Liver (tissue), 9 donors: ENCODE data around the gene ERBB4. TPM values are rescaled to one million over a fixed set of nuclear protein-coding genes. Genes with fewer than 3 reads are reported as not detected.

Experiments used
- DNase-seq: peaks from one replicate; pipeline ENCODE4 v3.0.0-alpha.2; 2017; ENCODE audit warnings: low spot score
- H3K27ac ChIP-seq, 2 donors: one replicate each; pipeline ENCODE4 v1.7.0; 2013; ENCODE audit warnings: inconsistent platforms in 2 of 2, low read length in 2 of 2, control low read depth in 1 of 2, low read depth in 1 of 2, mild to moderate bottlenecking in 1 of 2
- H3K27me3 ChIP-seq, 4 donors: one replicate each; pipeline versions ENCODE4 v1.6.1 to v1.7.0; 2013; ENCODE audit warnings: low read length in 3 of 4, inconsistent platforms in 1 of 4, mild to moderate bottlenecking in 1 of 4, moderate library complexity in 1 of 4; ENCODE audit not compliant: control insufficient read depth in 4 of 4, insufficient read depth in 4 of 4
- H3K36me3 ChIP-seq, 4 donors: one replicate each; pipeline versions ENCODE4 v1.6.1 to v1.7.0; 2013; ENCODE audit warnings: low read length in 3 of 4, mild to moderate bottlenecking in 3 of 4, low read depth in 1 of 4, moderate library complexity in 1 of 4; ENCODE audit not compliant: control insufficient read depth in 4 of 4, insufficient read depth in 3 of 4
- H3K4me1 ChIP-seq, 4 donors: one replicate each; pipeline versions ENCODE4 v1.6.1 to v1.7.0; 2013; ENCODE audit warnings: low read length in 3 of 4, mild to moderate bottlenecking in 3 of 4, moderate library complexity in 1 of 4; ENCODE audit not compliant: control insufficient read depth in 4 of 4, insufficient read depth in 4 of 4
- H3K4me3 ChIP-seq, 3 donors: one replicate each; pipeline versions ENCODE4 v1.6.1 to v1.7.0; 2013; ENCODE audit warnings: low read length in 3 of 3, control low read depth in 1 of 3, low read depth in 1 of 3, mild to moderate bottlenecking in 1 of 3
- H3K9ac ChIP-seq, 2 donors: one replicate each; pipeline ENCODE4 v1.7.0; 2013; ENCODE audit warnings: low read length in 2 of 2, mild to moderate bottlenecking in 2 of 2, moderate library complexity in 2 of 2, control low read depth in 1 of 2, low read depth in 1 of 2
- H3K9me3 ChIP-seq, 4 donors: one replicate each; pipeline versions ENCODE4 v1.6.1 to v1.7.0; 2013; ENCODE audit warnings: low read length in 3 of 4; ENCODE audit not compliant: control insufficient read depth in 4 of 4
- CTCF ChIP-seq: fragments of 150-350 bp; IDR thresholded peaks from 2 replicates; pipeline ENCODE4 v1.5.1; 2017; ENCODE audit warnings: improper control_type of control experiment, low read depth, low read length; ENCODE audit not compliant: missing input control
- FOXA1 ChIP-seq: IDR thresholded peaks from 2 replicates; pipeline ENCODE4 v1.6.1; 2016; ENCODE audit warnings: antibody characterized with exemption
- FOXA2 ChIP-seq: IDR thresholded peaks from 2 replicates; pipeline ENCODE4 v1.6.1; 2016; ENCODE audit warnings: antibody characterized with exemption
- HNF4A ChIP-seq, 2 donors: conservative IDR thresholded peaks; 2 replicates each; pipeline ENCODE4 v1.6.1; 2016; ENCODE audit warnings: antibody characterized with exemption in 2 of 2, mild to moderate bottlenecking in 2 of 2
- HNF4G ChIP-seq: IDR thresholded peaks from 2 replicates; pipeline ENCODE4 v1.6.1; 2016; ENCODE audit warnings: antibody characterized with exemption
- JUND ChIP-seq, 2 donors: IDR thresholded peaks; 2 replicates each; pipeline ENCODE4 v1.6.1; 2016; ENCODE audit warnings: antibody characterized with exemption in 2 of 2
- NR2F2 ChIP-seq: IDR thresholded peaks from 2 replicates; pipeline ENCODE4 v1.6.1; 2016; ENCODE audit warnings: antibody characterized with exemption
- RAD21 ChIP-seq, 2 donors: IDR thresholded peaks; 2 replicates each; pipeline ENCODE4 v1.6.1; 2016; ENCODE audit warnings: antibody characterized with exemption in 2 of 2, mild to moderate bottlenecking in 2 of 2
- REST ChIP-seq: IDR thresholded peaks from 2 replicates; pipeline ENCODE4 v1.6.1; 2016; ENCODE audit warnings: antibody characterized with exemption, mild to moderate bottlenecking
- RXRA ChIP-seq, 2 donors: IDR thresholded peaks; 2 replicates each; pipeline ENCODE4 v1.6.1; 2017 to 2018; ENCODE audit warnings: antibody characterized with exemption in 2 of 2, mild to moderate bottlenecking in 1 of 2
- SP1 ChIP-seq: IDR thresholded peaks from 2 replicates; pipeline ENCODE4 v1.6.1; 2018; ENCODE audit warnings: antibody characterized with exemption, mild to moderate bottlenecking
- YY1 ChIP-seq: IDR thresholded peaks from 2 replicates; pipeline ENCODE4 v1.6.1; 2016; ENCODE audit warnings: antibody characterized with exemption, mild to moderate bottlenecking
- ZBTB33 ChIP-seq: IDR thresholded peaks from 2 replicates; pipeline ENCODE4 v1.6.1; 2016; ENCODE audit warnings: antibody characterized with exemption
- WGBS: extraction: QIAGEN DNeasy Blood & Tissue Kit; methylation state at CpG from one replicate; pipeline ENCODE4 v1.1.7; 2013; 5-methylcytosine and 5-hydroxymethylcytosine counted together
- polyA plus RNA-seq, 2 donors: library from polyadenylated mRNA; stranded (reverse) in 1 of 2; unstranded in 1 of 2; fragments of 200-250 nt in 1 of 2; fragments of >200 nt in 1 of 2; fragmentation: Nextera tagmentation in 1 of 2; extraction: Ambion mirVana in 1 of 2; gene quantifications; one replicate each; pipeline versions ENCODE4 v1.2.1 to v1.2.3, GENCODE V29; 2013 to 2015
- total RNA-seq, 2 donors: library from RNA; depleted of rRNA; stranded (reverse); fragments of >200 nt; gene quantifications; one replicate each; pipeline ENCODE4 v1.2.3, GENCODE V29; 2014
- TF ChIP-seq, protein P1 (sequence below): IDR thresholded peaks from 2 replicates; pipeline ENCODE4 v1.6.1; 2016; ENCODE audit warnings: antibody characterized with exemption
- TF ChIP-seq, protein P2 (sequence below): IDR thresholded peaks from 2 replicates; pipeline ENCODE4 v1.6.1; 2016; ENCODE audit warnings: antibody characterized with exemption
- donor health status: healthy.
- donor health status: healthy.
- donor health status: healthy.
- donor health status: healthy.
- donor health status: healthy.

The ERBB4 gene
- total and polyA plus RNA-seq, 4 donors, result 0.03 to 0.42 TPM; not detected in 2

DNA sequence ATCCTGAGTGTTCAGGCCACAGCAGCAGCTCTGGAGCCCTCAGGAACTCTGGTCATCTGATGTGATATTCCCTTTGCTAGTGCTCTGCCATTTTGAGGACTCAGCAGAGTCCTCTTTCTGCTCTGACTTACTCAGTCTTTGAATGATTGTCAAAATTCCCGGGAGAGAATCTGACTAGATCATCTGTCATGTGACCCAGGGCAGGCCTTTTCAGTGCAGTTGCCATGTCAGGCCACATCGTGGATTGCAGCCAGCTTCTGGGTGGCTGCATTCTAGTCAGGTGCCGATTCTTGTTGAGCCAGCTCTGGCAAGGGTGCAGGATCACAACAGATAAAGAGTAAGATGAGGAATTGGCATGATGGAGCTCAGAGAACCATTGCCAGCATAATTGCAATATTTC, 1186.6 kb downstream of the ERBB4 start:
- DNase-seq, result no peak
- no peak overlapping the region for H3K27ac ChIP-seq
- H3K9ac ChIP-seq, result no peak overlapping the region
- H3K9me3 ChIP-seq, result peaks cover 0 to 4% (median 1%) of the 10 kb centered on the region in 4 donors
- H3K4me1 ChIP-seq, result no peaks in the 10 kb centered on the region
- H3K36me3 ChIP-seq, result no peaks in the 10 kb centered on the region
- 53% methylated on average over 3 of the region's 3 CpGs for WGBS
- no peak overlapping the region for H3K4me3 ChIP-seq
- peaks cover 0 to 2% (median 0%) of the 10 kb centered on the region in 4 donors for H3K27me3 ChIP-seq
- TF ChIP-seq, protein P1, sequence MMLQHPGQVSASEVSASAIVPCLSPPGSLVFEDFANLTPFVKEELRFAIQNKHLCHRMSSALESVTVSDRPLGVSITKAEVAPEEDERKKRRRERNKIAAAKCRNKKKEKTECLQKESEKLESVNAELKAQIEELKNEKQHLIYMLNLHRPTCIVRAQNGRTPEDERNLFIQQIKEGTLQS, result no peak
- TF ChIP-seq CTCF, result no peak
- TF ChIP-seq SP1, result no peak
- no peak for TF ChIP-seq FOXA1
- TF ChIP-seq REST, result no peak
- TF ChIP-seq HNF4A (conservative IDR thresholded peaks at IDR 0.05), result no peak
- TF ChIP-seq JUND (IDR thresholded peaks at IDR 0.05), result no peak
- no peak for TF ChIP-seq RAD21 (IDR thresholded peaks at IDR 0.05)
- TF ChIP-seq NR2F2, result no peak
- TF ChIP-seq ZBTB33, result no peak
- no peak for TF ChIP-seq FOXA2

- Histone ChIP-seq H3K36me3 (no peaks in the 10 kb centered on the region), H3K9ac (no peak overlapping the region), H3K27ac (no peak overlapping the region), H3K4me1 (no peaks in the 10 kb centered on the region), H3K27me3 (peaks cover 0 to 2% (median 0%) of the 10 kb centered on the region in 4 donors), H3K9me3 (peaks cover 0 to 11% (median 1%) of the 10 kb centered on the region in 4 donors), H3K4me3 (no peak overlapping the region)
- WGBS, result 58% methylated on average over 2 of the region's 2 CpGs
- DNase-seq, result no peak
- TF ChIP-seq REST (no peak), NR2F2 (no peak), ZBTB33 (no peak), JUND (IDR thresholded peaks at IDR 0.05) (no peak), FOXA1 (no peak), HNF4A (conservative IDR thresholded peaks at IDR 0.05) (no peak), RXRA (IDR thresholded peaks at IDR 0.05) (no peak), YY1 (no peak), RAD21 (IDR thresholded peaks at IDR 0.05) (no peak), CTCF (no peak), HNF4G (no peak)
- TF ChIP-seq, protein P2, sequence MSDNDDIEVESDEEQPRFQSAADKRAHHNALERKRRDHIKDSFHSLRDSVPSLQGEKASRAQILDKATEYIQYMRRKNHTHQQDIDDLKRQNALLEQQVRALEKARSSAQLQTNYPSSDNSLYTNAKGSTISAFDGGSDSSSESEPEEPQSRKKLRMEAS, result no peak
Observed at GRCh38 chr2:211349031-211349430, 1189.6 kb downstream of the ERBB4 start.
